NT2/D1 (cell line): ENCODE data around the gene INAVA.

ENCODE experiments used
- SUZ12 ChIP-seq: IDR thresholded peaks from 2 replicates; pipeline ENCODE4 v1.6.1; 2011; ENCODE audit not compliant: insufficient read length, insufficient read depth; ENCODE audit errors: extremely low read depth
- YY1 ChIP-seq: IDR thresholded peaks from 2 replicates; pipeline ENCODE4 v1.6.1; 2011; ENCODE audit not compliant: insufficient read length, insufficient read depth
- ZNF274 ChIP-seq: IDR thresholded peaks from 2 replicates; pipeline ENCODE4 v1.6.1; 2011; ENCODE audit warnings: mild to moderate bottlenecking, low read depth, low read length

- TF ChIP-seq ZNF274 = no peak
- no peak for TF ChIP-seq SUZ12
- TF ChIP-seq YY1 = no peak
Observed at GRCh38 chr1:200866521-200866920, 28.2 kb upstream of the INAVA start.
